Activated B cell treated with CpG ODN at 0.5 μM for 24 hours (primary cell): ENCODE measurements around the gene SH3PXD2B. TPM values are rescaled to one million over a fixed set of nuclear protein-coding genes. Genes with fewer than 3 reads are reported as not detected.

Experiments used
- ATAC-seq: fragments of 200-7000 bp; cut with Tn5 transposase; one replicate; pipeline ENCODE4 v1.10.0; 2021; ENCODE audit warnings: low read depth, mild to moderate bottlenecking, moderate library complexity
- CTCF ChIA-PET: fragments of 350-600 bp; sonication (Branson Sonifier 250); formaldehyde crosslinking; loops from one replicate; lab custom pipeline; 2021; ENCODE audit warnings: antibody characterized with exemption; lab: Charles Lee
- POLR2A ChIA-PET: fragments of 350-600 bp; sonication (Branson Sonifier 250); formaldehyde crosslinking; loops from one replicate; lab custom pipeline; 2021; ENCODE audit warnings: antibody characterized with exemption; lab: Charles Lee
- DNase-seq: peaks from one replicate; pipeline ENCODE4 v3.0.0; 2022
- H3K27ac Mint-ChIP-seq: one replicate; pipeline ENCODE4 v1.8.0; 2020; ENCODE audit warnings: mixed read lengths
- H3K27me3 Mint-ChIP-seq: one replicate; pipeline ENCODE4 v1.8.0; 2021; ENCODE audit warnings: mixed read lengths
- H3K36me3 Mint-ChIP-seq: one replicate; pipeline ENCODE4 v1.8.0; 2021; ENCODE audit warnings: low read depth, mixed read lengths
- H3K4me1 Mint-ChIP-seq: one replicate; pipeline ENCODE4 v1.8.0; 2021; ENCODE audit warnings: mixed read lengths
- H3K4me3 Mint-ChIP-seq: one replicate; pipeline ENCODE4 v1.8.0; 2020; ENCODE audit warnings: mild to moderate bottlenecking, mixed read lengths
- H3K9me3 Mint-ChIP-seq: one replicate; pipeline ENCODE4 v1.8.0; 2020; ENCODE audit warnings: mixed read lengths
- intact Hi-C: fragments of 100-400 bp; cut with micrococcal nuclease; formaldehyde crosslinking; loops from one replicate; pipeline ENCODE4 v1.15.1; 2024
- total RNA-seq: library from RNA; stranded (reverse); gene quantifications from 2 replicates; pipeline ENCODE4 v1.2.3, GENCODE V29; 2022
- TF ChIP-seq, protein P1 (sequence below): fragments of 200-600 bp; IDR thresholded peaks from one replicate; pipeline ENCODE4 v1.8.0; 2022; ENCODE audit warnings: antibody characterized with exemption, mild to moderate bottlenecking

SH3PXD2B gene
- total RNA-seq, 1 donor from 2014 or later: 0.02 TPM

DNA sequence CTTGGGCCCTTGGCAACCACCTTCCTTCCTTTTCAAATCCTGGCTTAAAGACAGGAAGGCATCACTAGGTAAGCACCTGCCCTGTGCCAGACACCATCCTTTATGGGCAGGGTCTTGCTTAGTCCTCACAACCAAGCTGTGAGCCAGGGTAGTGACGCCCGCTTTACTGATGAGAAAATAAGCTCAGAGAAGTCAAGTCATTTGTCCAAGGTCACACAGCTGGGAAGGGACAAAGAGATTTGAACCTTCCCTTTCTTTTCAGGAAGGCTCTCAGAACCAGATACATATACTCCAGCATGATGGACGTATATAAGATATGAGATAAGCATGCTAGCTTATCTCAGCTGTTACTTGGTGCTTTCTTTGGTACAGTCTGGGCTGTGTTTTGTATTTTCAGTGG lies 76.9 kb downstream of the SH3PXD2B start:
- no peak overlapping the region for H3K4me3 Mint-ChIP-seq
- TF ChIP-seq, protein P1, sequence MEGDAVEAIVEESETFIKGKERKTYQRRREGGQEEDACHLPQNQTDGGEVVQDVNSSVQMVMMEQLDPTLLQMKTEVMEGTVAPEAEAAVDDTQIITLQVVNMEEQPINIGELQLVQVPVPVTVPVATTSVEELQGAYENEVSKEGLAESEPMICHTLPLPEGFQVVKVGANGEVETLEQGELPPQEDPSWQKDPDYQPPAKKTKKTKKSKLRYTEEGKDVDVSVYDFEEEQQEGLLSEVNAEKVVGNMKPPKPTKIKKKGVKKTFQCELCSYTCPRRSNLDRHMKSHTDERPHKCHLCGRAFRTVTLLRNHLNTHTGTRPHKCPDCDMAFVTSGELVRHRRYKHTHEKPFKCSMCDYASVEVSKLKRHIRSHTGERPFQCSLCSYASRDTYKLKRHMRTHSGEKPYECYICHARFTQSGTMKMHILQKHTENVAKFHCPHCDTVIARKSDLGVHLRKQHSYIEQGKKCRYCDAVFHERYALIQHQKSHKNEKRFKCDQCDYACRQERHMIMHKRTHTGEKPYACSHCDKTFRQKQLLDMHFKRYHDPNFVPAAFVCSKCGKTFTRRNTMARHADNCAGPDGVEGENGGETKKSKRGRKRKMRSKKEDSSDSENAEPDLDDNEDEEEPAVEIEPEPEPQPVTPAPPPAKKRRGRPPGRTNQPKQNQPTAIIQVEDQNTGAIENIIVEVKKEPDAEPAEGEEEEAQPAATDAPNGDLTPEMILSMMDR: no peak
- H3K4me1 Mint-ChIP-seq: no peaks in the 10 kb centered on the region
- no peak for ATAC-seq
- H3K36me3 Mint-ChIP-seq: no peaks in the 10 kb centered on the region
- intact Hi-C loops: no loop called here
- DNase-seq: no peak
- H3K27me3 Mint-ChIP-seq: peaks cover 6% of the 10 kb centered on the region
- ChIA-PET CTCF (no interaction called here), POLR2A (no interaction called here)
- no peak overlapping the region for H3K27ac Mint-ChIP-seq
- H3K9me3 Mint-ChIP-seq: no peaks in the 10 kb centered on the region

DNA sequence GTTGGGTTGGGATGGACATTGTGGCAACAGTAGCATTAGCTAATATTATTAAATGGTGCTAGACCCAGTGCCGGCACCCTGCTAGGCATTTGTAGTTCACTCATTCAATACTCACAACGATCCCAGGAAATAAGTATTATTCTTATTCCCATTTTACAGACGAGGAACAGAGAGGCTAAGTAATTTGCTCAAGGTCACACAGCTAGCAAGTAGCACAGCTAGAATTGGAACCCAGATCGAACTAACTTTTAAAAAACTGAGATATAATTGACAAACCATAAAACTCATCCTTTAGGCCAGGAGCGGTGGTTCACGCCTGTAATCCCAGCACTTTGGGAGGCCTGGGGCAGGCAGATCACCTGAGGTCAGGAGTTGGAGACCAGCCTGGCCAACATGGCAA lies 79.5 kb downstream of the SH3PXD2B start:
- intact Hi-C loops: no loop called here
- H3K9me3 Mint-ChIP-seq: peaks cover 9% of the 10 kb centered on the region
- ATAC-seq (no peak), DNase-seq (no peak)
- CTCF ChIA-PET: no interaction called here
- no peaks in the 10 kb centered on the region for H3K4me1 Mint-ChIP-seq
- no peak overlapping the region for H3K4me3 Mint-ChIP-seq
- TF ChIP-seq, protein P1: no peak
- POLR2A ChIA-PET: no interaction called here
- H3K27me3 Mint-ChIP-seq: peaks cover 6% of the 10 kb centered on the region
- H3K27ac Mint-ChIP-seq: no peak overlapping the region
- H3K36me3 Mint-ChIP-seq: peaks cover 1% of the 10 kb centered on the region

DNA sequence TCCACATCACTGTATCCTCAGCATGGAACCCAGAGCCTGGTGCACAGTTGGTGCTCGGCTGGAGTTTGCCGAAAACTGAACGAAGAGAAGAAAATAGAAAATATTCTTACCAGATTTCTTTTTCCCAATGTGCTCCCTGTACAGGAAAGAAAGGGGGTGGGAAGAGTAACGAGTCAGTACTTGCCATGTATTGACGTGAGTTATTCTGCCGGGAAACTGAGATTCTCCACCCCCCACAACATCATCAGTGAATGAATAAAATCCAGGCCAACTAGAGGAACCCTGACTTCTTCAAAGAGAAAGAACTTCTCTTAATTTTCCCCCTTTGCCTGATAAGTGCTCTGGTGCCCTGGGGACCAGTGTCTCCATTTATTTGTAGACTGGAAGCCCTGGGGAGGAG lies 80.6 kb downstream of the SH3PXD2B start:
- DNase-seq (no peak), ATAC-seq (no peak)
- CTCF ChIA-PET: no interaction called here
- Mint-ChIP-seq H3K4me3 (no peak overlapping the region), H3K27ac (no peak overlapping the region), H3K4me1 (no peaks in the 10 kb centered on the region), H3K27me3 (peaks cover 6% of the 10 kb centered on the region), H3K36me3 (peaks cover 1% of the 10 kb centered on the region), H3K9me3 (peaks cover 9% of the 10 kb centered on the region)
- POLR2A ChIA-PET: no interaction called here
- intact Hi-C loops: no loop called here
- TF ChIP-seq, protein P1: no peak

DNA sequence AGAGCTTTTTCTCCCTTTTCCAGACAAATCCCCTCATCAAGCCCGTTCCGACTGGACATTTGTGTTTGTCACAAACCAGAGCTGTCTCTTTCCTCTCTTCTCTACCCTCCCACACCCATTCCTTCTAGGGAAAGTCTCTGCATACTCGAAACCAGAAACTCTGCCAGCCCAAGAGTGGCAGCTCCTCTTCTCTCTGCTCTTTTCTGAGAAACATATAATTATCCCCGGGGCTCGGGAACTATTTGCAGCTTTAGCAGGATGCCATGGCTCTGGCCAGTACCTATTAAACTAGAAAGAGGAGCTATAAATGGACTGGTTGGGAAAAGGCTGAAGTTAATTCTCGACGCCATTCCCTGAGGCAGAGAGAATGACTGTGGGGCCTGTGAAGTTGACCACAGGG lies 82.6 kb downstream of the SH3PXD2B start:
- DNase-seq: no peak
- no peak for ATAC-seq
- Mint-ChIP-seq H3K27me3 (peaks cover 2% of the 10 kb centered on the region), H3K27ac (no peak overlapping the region), H3K4me3 (no peak overlapping the region), H3K36me3 (peaks cover 1% of the 10 kb centered on the region), H3K4me1 (no peaks in the 10 kb centered on the region), H3K9me3 (peaks cover 12% of the 10 kb centered on the region)
- intact Hi-C loops: no loop called here
- ChIA-PET POLR2A (no interaction called here), CTCF (no interaction called here)
- TF ChIP-seq, protein P1: no peak

DNA sequence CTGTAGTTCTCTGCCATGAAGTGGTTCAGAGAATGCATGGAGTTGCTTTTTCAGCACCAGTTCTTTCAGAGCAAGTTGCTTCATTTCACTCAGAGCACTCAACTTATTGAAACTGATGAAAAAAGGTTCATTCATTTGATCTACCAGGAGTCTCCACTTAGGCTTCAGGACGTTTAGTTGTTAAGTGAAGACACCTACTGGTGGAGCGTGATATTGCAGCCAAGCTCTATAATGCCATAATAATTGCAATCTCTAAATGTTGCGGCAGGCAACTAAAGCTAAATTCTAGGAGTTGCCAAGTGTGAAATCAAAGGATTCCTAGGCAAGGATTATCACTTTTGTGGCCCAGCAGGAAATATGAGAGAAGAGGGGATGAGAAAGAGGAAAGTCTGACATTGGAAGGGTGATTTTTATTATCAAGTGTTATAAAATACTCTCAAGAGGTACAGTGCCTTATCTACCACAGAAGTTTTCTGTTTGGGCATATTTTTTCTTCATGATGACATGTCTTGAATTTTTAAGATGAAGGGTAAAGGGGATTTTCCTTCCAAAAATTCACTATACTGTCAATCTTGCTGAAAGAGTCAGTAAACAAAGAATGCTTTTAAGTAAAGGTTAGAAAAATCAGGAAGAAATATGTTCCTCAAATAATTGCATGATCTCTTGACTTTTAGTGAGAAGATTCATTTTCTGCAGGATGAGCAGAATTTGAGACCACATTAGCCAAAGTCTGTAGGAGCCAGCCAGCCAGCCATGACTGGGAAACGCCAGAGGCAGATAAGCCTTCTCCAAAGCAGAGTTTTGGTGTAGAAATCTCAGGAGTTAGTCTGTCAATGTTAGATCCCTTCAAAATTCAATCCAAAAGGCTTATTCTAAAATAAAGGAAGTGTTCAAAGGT lies 83.4 kb downstream of the SH3PXD2B start:
- DNase-seq (no peak), ATAC-seq (no peak)
- H3K4me1 Mint-ChIP-seq: no peaks in the 10 kb centered on the region
- peaks cover 1% of the 10 kb centered on the region for H3K36me3 Mint-ChIP-seq
- H3K9me3 Mint-ChIP-seq: peaks cover 12% of the 10 kb centered on the region
- H3K4me3 Mint-ChIP-seq: no peak overlapping the region
- ChIA-PET CTCF (no interaction called here), POLR2A (no interaction called here)
- TF ChIP-seq, protein P1: no peak
- H3K27ac Mint-ChIP-seq: no peak overlapping the region
- intact Hi-C loops: no loop called here
- peaks cover 2% of the 10 kb centered on the region for H3K27me3 Mint-ChIP-seq
